ENCODE measurements around the gene SH3RF2.

DNA sequence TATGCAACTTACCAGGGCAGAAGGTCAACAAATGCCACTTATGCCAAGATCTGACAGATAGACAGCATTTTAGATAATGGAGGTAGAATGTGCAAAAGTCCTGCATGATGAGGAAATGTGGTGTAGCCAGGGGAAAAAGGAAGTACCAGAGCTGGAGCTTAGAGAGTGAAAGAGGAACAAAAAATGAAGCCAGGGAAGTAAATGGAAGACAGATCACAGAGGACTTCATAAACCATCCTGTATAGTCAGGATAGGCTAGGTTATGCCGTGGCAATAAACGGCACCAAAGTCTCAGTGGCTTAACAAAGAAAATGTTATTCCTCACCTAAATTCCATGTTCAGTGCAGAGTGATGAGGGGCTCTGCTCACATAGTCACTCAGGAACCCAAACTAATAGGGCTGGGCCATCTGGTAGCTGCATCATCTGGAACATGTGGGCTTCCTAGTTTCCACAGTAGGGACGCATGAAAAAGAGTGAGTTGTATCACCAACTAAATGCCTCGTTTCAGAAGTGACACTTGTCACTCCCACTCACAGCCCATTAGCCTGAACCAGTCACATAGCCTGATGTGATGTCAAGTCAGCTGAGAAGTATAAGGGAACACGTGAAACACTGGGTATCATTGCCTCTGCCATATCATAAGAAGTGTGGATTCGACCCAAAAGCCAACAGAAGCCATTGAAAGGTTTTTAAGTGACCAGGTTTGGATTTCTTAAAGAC is 70.3 kb downstream of the SH3RF2 start:
- TF ChIP-seq SIN3A (IDR thresholded peaks at IDR 0.05; ENCODE audit: borderline replicate concordance, insufficient read depth, low read length) (no peak), FOXP2 (optimal IDR thresholded peaks at IDR 0.05; ENCODE audit: borderline replicate concordance, extremely low read depth, extremely low read length, insufficient read depth) (no peak), POLR2AphosphoS5 (IDR thresholded peaks at IDR 0.05; ENCODE audit: low read depth, low read length) (no peak), TAF1 (IDR thresholded peaks at IDR 0.05; ENCODE audit: borderline replicate concordance, insufficient read depth, low read length) (no peak)
